Activated CD4-positive, alpha-beta T cell treated with anti-CD3 and anti-CD28 coated beads, Interleukin-2, amount 50 U/mL, for 1 hour (primary cell): Measurements from ENCODE around the gene PAAF1.

Source experiments
- DNase-seq: peaks from one replicate; pipeline ENCODE4 v3.0.0-alpha.2; 2020

The PAAF1 gene

GRCh38 chr11:73949246-73949645, 72.4 kb downstream of the PAAF1 start:
- no peak for DNase-seq

- no peak for DNase-seq
Measured at GRCh38 chr11:73949912-73950311, 73.1 kb downstream of the PAAF1 start.

- peak; percentile 20 for DNase-seq
Measured at GRCh38 chr11:73950869-73951710, 74.3 kb downstream of the PAAF1 start, which contains the start of gene DNAJB13. Gene DNAJB13 (plus strand): TSS chr11:73951026. CDS start chr11:73951070, 44 bp downstream.

- no peak for DNase-seq
Measured at GRCh38 chr11:73951797-73952196, 75.0 kb downstream of the PAAF1 start.

- DNase-seq = no peak
Measured at GRCh38 chr11:73956876-73957653, 80.3 kb downstream of the PAAF1 start.

GRCh38 chr11:73957654-73958361, 81.0 kb downstream of the PAAF1 start:
- DNase-seq = no peak

GRCh38 chr11:73958521-73959141, 81.8 kb downstream of the PAAF1 start:
- no peak for DNase-seq

GRCh38 chr11:73961321-73961720, 84.5 kb downstream of the PAAF1 start:
- DNase-seq = no peak

- no peak for DNase-seq
Measured at GRCh38 chr11:73962101-73962705, 85.4 kb downstream of the PAAF1 start.

- no peak for DNase-seq
Measured at GRCh38 chr11:73963861-73964260, 87.1 kb downstream of the PAAF1 start.

GRCh38 chr11:73965076-73965763, 88.4 kb downstream of the PAAF1 start:
- DNase-seq = no peak

- DNase-seq = no peak
Measured at GRCh38 chr11:73965764-73966121, 88.9 kb downstream of the PAAF1 start.

- no peak for DNase-seq
Measured at GRCh38 chr11:73968356-73968966, 91.7 kb downstream of the PAAF1 start.

- DNase-seq = no peak
Measured at GRCh38 chr11:73969091-73969490, 92.3 kb downstream of the PAAF1 start.

GRCh38 chr11:73969991-73970800, 93.4 kb downstream of the PAAF1 start:
- no peak for DNase-seq

GRCh38 chr11:73971175-73971719, 94.4 kb downstream of the PAAF1 start:
- no peak for DNase-seq

- DNase-seq = no peak
Measured at GRCh38 chr11:73972187-73972586, 95.4 kb downstream of the PAAF1 start.

- DNase-seq = no peak
Measured at GRCh38 chr11:73972620-73973449, 96.0 kb downstream of the PAAF1 start.
